ENCODE results near the gene KRT76.

- no peak for TF ChIP-seq CTCF (IDR thresholded peaks at IDR 0.05 in 4 of 5, conservative IDR thresholded peaks at IDR 0.05 in 1 of 5)
- no peak for TF ChIP-seq POLR2A (IDR thresholded peaks at IDR 0.05)
Measured at GRCh38 chr12:52805739-52806138, 28.6 kb upstream of the KRT76 start.

Data from gastrocnemius medialis (tissue), 4 donors.